Hepatocyte (in vitro differentiated cells): ENCODE data around the gene PDLIM1.

Experiments used
- EZH2phosphoT487 ChIP-seq: fragments of 200-600 bp; sonication (generic); IDR thresholded peaks from one replicate; pipeline ENCODE4 v1.6.1; 2018; ENCODE audit warnings: antibody characterized with exemption, mild to moderate bottlenecking, low read depth, moderate library complexity; ENCODE audit not compliant: unreplicated experiment, severe bottlenecking
- TF ChIP-seq, protein P1 (sequence below): fragments of 200-600 bp; sonication (generic); IDR thresholded peaks from 2 replicates; pipeline ENCODE4 v1.5.1; 2016; ENCODE audit warnings: antibody characterized with exemption, mild to moderate bottlenecking; ENCODE audit not compliant: poor library complexity

DNA sequence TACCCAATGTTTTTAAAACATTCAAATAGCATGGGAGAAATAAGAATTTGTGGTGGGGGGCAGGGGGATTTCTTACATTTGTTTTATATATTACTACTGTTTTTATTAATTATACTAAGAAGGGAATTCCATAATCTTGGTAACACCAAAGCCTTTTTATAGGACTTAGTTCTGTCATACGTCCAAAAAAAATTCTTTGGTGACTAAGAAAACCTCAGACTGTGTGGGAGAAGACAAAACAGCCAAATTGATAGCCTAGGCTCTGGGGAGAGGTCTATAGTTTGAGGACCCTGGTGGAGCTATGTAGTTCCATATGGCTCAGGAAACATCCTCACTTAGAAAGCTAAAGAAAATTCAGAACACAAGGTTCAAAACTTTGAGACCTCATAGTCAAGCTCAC is 73.3 kb downstream of the PDLIM1 start:
- no peak for TF ChIP-seq EZH2phosphoT487
- TF ChIP-seq, protein P1, sequence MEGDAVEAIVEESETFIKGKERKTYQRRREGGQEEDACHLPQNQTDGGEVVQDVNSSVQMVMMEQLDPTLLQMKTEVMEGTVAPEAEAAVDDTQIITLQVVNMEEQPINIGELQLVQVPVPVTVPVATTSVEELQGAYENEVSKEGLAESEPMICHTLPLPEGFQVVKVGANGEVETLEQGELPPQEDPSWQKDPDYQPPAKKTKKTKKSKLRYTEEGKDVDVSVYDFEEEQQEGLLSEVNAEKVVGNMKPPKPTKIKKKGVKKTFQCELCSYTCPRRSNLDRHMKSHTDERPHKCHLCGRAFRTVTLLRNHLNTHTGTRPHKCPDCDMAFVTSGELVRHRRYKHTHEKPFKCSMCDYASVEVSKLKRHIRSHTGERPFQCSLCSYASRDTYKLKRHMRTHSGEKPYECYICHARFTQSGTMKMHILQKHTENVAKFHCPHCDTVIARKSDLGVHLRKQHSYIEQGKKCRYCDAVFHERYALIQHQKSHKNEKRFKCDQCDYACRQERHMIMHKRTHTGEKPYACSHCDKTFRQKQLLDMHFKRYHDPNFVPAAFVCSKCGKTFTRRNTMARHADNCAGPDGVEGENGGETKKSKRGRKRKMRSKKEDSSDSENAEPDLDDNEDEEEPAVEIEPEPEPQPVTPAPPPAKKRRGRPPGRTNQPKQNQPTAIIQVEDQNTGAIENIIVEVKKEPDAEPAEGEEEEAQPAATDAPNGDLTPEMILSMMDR = no peak
